ENCODE data around the gene MDM2. TPM values are rescaled to one million over a fixed set of nuclear protein-coding genes. Genes with fewer than 3 reads are reported as not detected.
"Not testable (repeated sequence)": the region's sequence is repeated elsewhere in the genome, so short reads cannot be mapped to it uniquely, and the experiment has no call there.

MDM2 gene
- total RNA-seq, 1 experiment from 2014 or later, result 56.9 TPM

- H3K27me3 ChIP-seq (ENCODE audit: low read length), result no peaks in the 10 kb centered on the region
- H3K9me2 ChIP-seq (replicated peaks; ENCODE audit: insufficient read depth, low read length), result no peaks in the 10 kb centered on the region
- no peak overlapping the region for H3K9ac ChIP-seq (ENCODE audit: low read length)
- H3K9me3 ChIP-seq (ENCODE audit: low read length), result no peaks in the 10 kb centered on the region
- no peak for DNase-seq
- H3K4me2 ChIP-seq (ENCODE audit: low read depth, low read length, poor library complexity, severe bottlenecking), result no peak overlapping the region
- H3K36me3 ChIP-seq (ENCODE audit: insufficient read depth, low read length), result peaks cover 57% of the 10 kb centered on the region
- H3K27ac ChIP-seq (ENCODE audit: low read length), result no peak overlapping the region
- no peak overlapping the region for H2AFZ ChIP-seq (ENCODE audit: low read length)
- no peaks in the 10 kb centered on the region for H3K79me2 ChIP-seq (ENCODE audit: low read length)
- H3K4me1 ChIP-seq (ENCODE audit: low read length), result peaks cover 5% of the 10 kb centered on the region
- H3K4me3 ChIP-seq (ENCODE audit: low read length), result no peak overlapping the region
- no peaks in the 10 kb centered on the region; the same call in 1 of the 2 replicates for H4K20me1 ChIP-seq (ENCODE audit: insufficient read depth, low read depth, low read length)
Observed at GRCh38 chr12:68839183-68840147, 31.5 kb downstream of the MDM2 start.

- not testable (repeated sequence) for H4K20me1 ChIP-seq (ENCODE audit: insufficient read depth, low read depth, low read length); H3K4me2 ChIP-seq (ENCODE audit: low read depth, low read length, poor library complexity, severe bottlenecking); H2AFZ ChIP-seq (ENCODE audit: low read length); H3K9me3 ChIP-seq (ENCODE audit: low read length); H3K4me1 ChIP-seq (ENCODE audit: low read length); H3K79me2 ChIP-seq (ENCODE audit: low read length); DNase-seq; H3K9ac ChIP-seq (ENCODE audit: low read length); H3K27me3 ChIP-seq (ENCODE audit: low read length); H3K4me3 ChIP-seq (ENCODE audit: low read length); H3K9me2 ChIP-seq (replicated peaks; ENCODE audit: insufficient read depth, low read length); H3K27ac ChIP-seq (ENCODE audit: low read length)
- H3K36me3 ChIP-seq (ENCODE audit: insufficient read depth, low read length), result peaks cover 45% of the 10 kb centered on the region
Observed at GRCh38 chr12:68841175-68841574, 33.2 kb downstream of the MDM2 start.

- Histone ChIP-seq H3K79me2 (ENCODE audit: low read length) (no peaks in the 10 kb centered on the region), H3K4me2 (ENCODE audit: low read depth, low read length, poor library complexity, severe bottlenecking) (no peak overlapping the region), H3K27me3 (ENCODE audit: low read length) (no peaks in the 10 kb centered on the region), H3K4me3 (ENCODE audit: low read length) (no peak overlapping the region), H2AFZ (ENCODE audit: low read length) (no peak overlapping the region), H4K20me1 (ENCODE audit: insufficient read depth, low read depth, low read length) (peaks cover 6% of the 10 kb centered on the region; the same call in 1 of the 2 replicates), H3K27ac (ENCODE audit: low read length) (no peak overlapping the region), H3K36me3 (ENCODE audit: insufficient read depth, low read length) (peaks cover 40% of the 10 kb centered on the region), H3K9me3 (ENCODE audit: low read length) (no peaks in the 10 kb centered on the region), H3K9ac (ENCODE audit: low read length) (no peak overlapping the region), H3K9me2 (replicated peaks; ENCODE audit: insufficient read depth, low read length) (no peaks in the 10 kb centered on the region), H3K4me1 (ENCODE audit: low read length) (peaks cover 5% of the 10 kb centered on the region)
- no peak for DNase-seq
Observed at GRCh38 chr12:68841717-68842116, 33.7 kb downstream of the MDM2 start.

GRCh38 chr12:68842123-68842522 lies 34.1 kb downstream of the MDM2 start:
- no peak overlapping the region for H3K4me3 ChIP-seq (ENCODE audit: low read length)
- H3K79me2 ChIP-seq (ENCODE audit: low read length), result no peaks in the 10 kb centered on the region
- no peak overlapping the region for H2AFZ ChIP-seq (ENCODE audit: low read length)
- no peak overlapping the region for H3K27ac ChIP-seq (ENCODE audit: low read length)
- H3K4me1 ChIP-seq (ENCODE audit: low read length), result peaks cover 5% of the 10 kb centered on the region
- no peaks in the 10 kb centered on the region for H3K9me2 ChIP-seq (replicated peaks; ENCODE audit: insufficient read depth, low read length)
- DNase-seq, result no peak
- H3K4me2 ChIP-seq (ENCODE audit: low read depth, low read length, poor library complexity, severe bottlenecking), result no peak overlapping the region
- no peak overlapping the region for H3K9ac ChIP-seq (ENCODE audit: low read length)
- peaks cover 6% of the 10 kb centered on the region; the same call in 1 of the 2 replicates for H4K20me1 ChIP-seq (ENCODE audit: insufficient read depth, low read depth, low read length)
- H3K27me3 ChIP-seq (ENCODE audit: low read length), result no peaks in the 10 kb centered on the region
- no peaks in the 10 kb centered on the region for H3K9me3 ChIP-seq (ENCODE audit: low read length)
- H3K36me3 ChIP-seq (ENCODE audit: insufficient read depth, low read length), result peaks cover 36% of the 10 kb centered on the region

GRCh38 chr12:68842784-68843567 lies 35.0 kb downstream of the MDM2 start:
- Histone ChIP-seq H3K79me2 (ENCODE audit: low read length) (no peaks in the 10 kb centered on the region), H3K27ac (ENCODE audit: low read length) (no peak overlapping the region), H3K9me2 (replicated peaks; ENCODE audit: insufficient read depth, low read length) (no peaks in the 10 kb centered on the region), H3K4me1 (ENCODE audit: low read length) (peaks cover 5% of the 10 kb centered on the region), H3K9me3 (ENCODE audit: low read length) (no peaks in the 10 kb centered on the region), H3K4me2 (ENCODE audit: low read depth, low read length, poor library complexity, severe bottlenecking) (no peak overlapping the region), H3K9ac (ENCODE audit: low read length) (no peak overlapping the region), H2AFZ (ENCODE audit: low read length) (no peak overlapping the region), H3K27me3 (ENCODE audit: low read length) (no peaks in the 10 kb centered on the region), H3K36me3 (ENCODE audit: insufficient read depth, low read length) (peaks cover 33% of the 10 kb centered on the region), H4K20me1 (ENCODE audit: insufficient read depth, low read depth, low read length) (peaks cover 6% of the 10 kb centered on the region; the same call in 1 of the 2 replicates), H3K4me3 (ENCODE audit: low read length) (no peak overlapping the region)
- no peak for DNase-seq

GRCh38 chr12:68844318-68844745 lies 36.4 kb downstream of the MDM2 start:
- no peaks in the 10 kb centered on the region for H3K79me2 ChIP-seq (ENCODE audit: low read length)
- no peaks in the 10 kb centered on the region for H3K9me3 ChIP-seq (ENCODE audit: low read length)
- H3K4me1 ChIP-seq (ENCODE audit: low read length), result peaks cover 5% of the 10 kb centered on the region
- no peak overlapping the region for H3K9ac ChIP-seq (ENCODE audit: low read length)
- no peak overlapping the region for H3K4me2 ChIP-seq (ENCODE audit: low read depth, low read length, poor library complexity, severe bottlenecking)
- no peak for DNase-seq
- H3K4me3 ChIP-seq (ENCODE audit: low read length), result no peak overlapping the region
- H4K20me1 ChIP-seq (ENCODE audit: insufficient read depth, low read depth, low read length), result peaks cover 6% of the 10 kb centered on the region; the same call in 1 of the 2 replicates
- no peak overlapping the region for H3K27ac ChIP-seq (ENCODE audit: low read length)
- H3K9me2 ChIP-seq (replicated peaks; ENCODE audit: insufficient read depth, low read length), result no peaks in the 10 kb centered on the region
- H3K36me3 ChIP-seq (ENCODE audit: insufficient read depth, low read length), result peaks cover 19% of the 10 kb centered on the region; the same call in 1 of the 2 replicates
- no peak overlapping the region for H2AFZ ChIP-seq (ENCODE audit: low read length)
- H3K27me3 ChIP-seq (ENCODE audit: low read length), result no peaks in the 10 kb centered on the region

- DNase-seq, result no peak
- H3K4me1 ChIP-seq (ENCODE audit: low read length), result peaks cover 5% of the 10 kb centered on the region
- H3K27me3 ChIP-seq (ENCODE audit: low read length), result no peaks in the 10 kb centered on the region
- H4K20me1 ChIP-seq (ENCODE audit: insufficient read depth, low read depth, low read length), result peaks cover 6% of the 10 kb centered on the region; the same call in 1 of the 2 replicates
- no peaks in the 10 kb centered on the region for H3K79me2 ChIP-seq (ENCODE audit: low read length)
- peaks cover 12% of the 10 kb centered on the region; the same call in 1 of the 2 replicates for H3K36me3 ChIP-seq (ENCODE audit: insufficient read depth, low read length)
- H3K9me2 ChIP-seq (replicated peaks; ENCODE audit: insufficient read depth, low read length), result no peaks in the 10 kb centered on the region
- H3K4me2 ChIP-seq (ENCODE audit: low read depth, low read length, poor library complexity, severe bottlenecking), result no peak overlapping the region
- H3K9me3 ChIP-seq (ENCODE audit: low read length), result no peaks in the 10 kb centered on the region
- no peak overlapping the region for H3K9ac ChIP-seq (ENCODE audit: low read length)
- H2AFZ ChIP-seq (ENCODE audit: low read length), result no peak overlapping the region
- no peak overlapping the region for H3K27ac ChIP-seq (ENCODE audit: low read length)
- no peak overlapping the region for H3K4me3 ChIP-seq (ENCODE audit: low read length)
Observed at GRCh38 chr12:68844788-68845695, 37.1 kb downstream of the MDM2 start.
